GM23248 (cell line): ENCODE data around the gene ASB10. TPM values are rescaled to one million over a fixed set of nuclear protein-coding genes. Genes with fewer than 3 reads are reported as not detected.

Experiments
- DNase-seq: peaks from one replicate; pipeline ENCODE4 v3.0.0-alpha.2; 2015
- H2AFZ ChIP-seq: fragments of 200-600 bp; sonication (generic); 2 replicates; pipeline ENCODE4 v1.6.1; 2016; ENCODE audit warnings: antibody characterized with exemption
- H3F3A ChIP-seq: fragments of 200-600 bp; sonication (generic); 2 replicates; pipeline ENCODE4 v1.6.1; 2016; ENCODE audit warnings: mild to moderate bottlenecking, antibody characterized with exemption, mixed run types; ENCODE audit not compliant: insufficient read depth
- H3K27ac ChIP-seq: fragments of 200-600 bp; sonication (generic); 2 replicates; pipeline ENCODE4 v1.5.1; 2016; ENCODE audit warnings: mild to moderate bottlenecking
- H3K27me3 ChIP-seq: fragments of 200-600 bp; sonication (generic); replicated peaks from 2 replicates; pipeline ENCODE4 v1.6.1; 2016; ENCODE audit warnings: mild to moderate bottlenecking; ENCODE audit not compliant: insufficient read depth
- H3K36me3 ChIP-seq: fragments of 200-600 bp; sonication (generic); 2 replicates; pipeline ENCODE4 v1.6.1; 2016; ENCODE audit warnings: low read depth, mild to moderate bottlenecking
- H3K4me1 ChIP-seq: fragments of 200-600 bp; sonication (generic); 2 replicates; pipeline ENCODE4 v1.6.1; 2016; ENCODE audit warnings: mild to moderate bottlenecking; ENCODE audit not compliant: insufficient read depth
- H3K4me2 ChIP-seq: fragments of 200-600 bp; sonication (generic); one replicate; pipeline ENCODE4 v1.6.1; 2016; ENCODE audit warnings: mild to moderate bottlenecking; ENCODE audit not compliant: unreplicated experiment
- H3K4me3 ChIP-seq: fragments of 200-600 bp; sonication (generic); 2 replicates; pipeline ENCODE4 v1.5.1; 2016; ENCODE audit warnings: mild to moderate bottlenecking
- H3K79me2 ChIP-seq: fragments of 200-600 bp; sonication (generic); 2 replicates; pipeline ENCODE4 v1.6.1; 2016; ENCODE audit warnings: mild to moderate bottlenecking; ENCODE audit not compliant: insufficient read depth
- H3K9ac ChIP-seq: fragments of 200-600 bp; sonication (generic); 2 replicates; pipeline ENCODE4 v1.6.1; 2016; ENCODE audit warnings: mild to moderate bottlenecking
- H3K9me2 ChIP-seq: fragments of 200-600 bp; sonication (generic); 2 replicates; pipeline ENCODE4 v1.6.1; 2016; ENCODE audit warnings: mixed run types, mild to moderate bottlenecking, moderate library complexity; ENCODE audit not compliant: insufficient read depth
- H3K9me3 ChIP-seq: fragments of 200-600 bp; sonication (generic); one replicate; pipeline ENCODE4 v1.6.1; 2017; ENCODE audit warnings: low read depth
- H4K20me1 ChIP-seq: fragments of 200-600 bp; sonication (generic); 2 replicates; pipeline ENCODE4 v1.6.0; 2016; ENCODE audit not compliant: insufficient read depth
- EZH2 ChIP-seq: fragments of 200-600 bp; sonication (generic); IDR thresholded peaks from 2 replicates; pipeline ENCODE4 v1.6.1; 2018; ENCODE audit warnings: antibody characterized with exemption, mild to moderate bottlenecking; ENCODE audit not compliant: insufficient read depth, poor library complexity, severe bottlenecking
- EZH2phosphoT487 ChIP-seq: fragments of 200-600 bp; sonication (generic); IDR thresholded peaks from 2 replicates; pipeline ENCODE4 v1.6.1; 2018; ENCODE audit warnings: antibody characterized with exemption, moderate library complexity, mild to moderate bottlenecking, low read depth; ENCODE audit not compliant: insufficient read depth
- WGBS, 2 experiments: methylation state at CpG; one replicate each; pipeline ENCODE4 v1.1.6; 2015 to 2017; ENCODE audit warnings: low lambda C conversion rate in 2 of 2, low coverage in 1 of 2; ENCODE audit errors: missing lambda C conversion rate in 2 of 2; 5-methylcytosine and 5-hydroxymethylcytosine counted together
- in situ Hi-C: fragments of 300-500 bp; cut with MboI; formaldehyde crosslinking; loops from 2 replicates; pipeline ENCODE4 v1.15.0; 2020
- polyA plus RNA-seq: library from polyadenylated mRNA; unstranded; fragments of >200 nt; fragmentation: Nextera tagmentation; extraction: Ambion mirVana; gene quantifications from 2 replicates; pipeline ENCODE4 v1.2.1, GENCODE V29; 2016
- total RNA-seq: library from RNA; depleted of rRNA; stranded (reverse); fragments of >200 nt; shearing (Covaris generic); gene quantifications from 2 replicates; pipeline ENCODE4 v1.2.3, GENCODE V29; 2014

ASB10 gene
- total and polyA plus RNA-seq, 2 experiments from 2014 or later: not detected

DNA sequence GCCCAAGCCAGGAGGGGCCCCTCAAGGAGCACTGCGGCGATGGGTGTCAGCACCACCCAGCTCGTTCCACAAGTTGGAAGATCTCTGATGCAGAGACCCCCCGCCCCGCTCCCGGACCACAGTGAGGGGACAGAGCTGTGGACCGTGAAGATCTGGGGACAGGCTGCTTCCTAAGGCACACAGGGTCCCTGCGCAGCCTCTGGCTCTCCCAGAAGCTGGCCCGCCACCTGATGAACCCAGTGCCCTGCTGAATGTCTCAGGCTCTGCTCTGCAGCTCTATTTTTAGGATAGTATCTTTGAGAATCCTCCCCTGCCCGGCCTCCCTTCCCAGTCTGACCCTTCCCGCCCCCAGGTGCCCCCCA, 49.3 kb downstream of the ASB10 start:
- H3K27me3 ChIP-seq: no peaks in the 10 kb centered on the region
- no peak overlapping the region for H3K4me2 ChIP-seq
- H3K9ac ChIP-seq: no peak overlapping the region
- no peak overlapping the region for H2AFZ ChIP-seq
- no peaks in the 10 kb centered on the region for H4K20me1 ChIP-seq
- in situ Hi-C loops: no loop called here
- TF ChIP-seq EZH2phosphoT487 (no peak), EZH2 (no peak)
- no peaks in the 10 kb centered on the region for H3F3A ChIP-seq
- no peak overlapping the region for H3K4me3 ChIP-seq
- WGBS, 2 experiments: 96 to 98% methylated on average over 8 to 11 of the region's 11 CpGs
- no peaks in the 10 kb centered on the region for H3K9me2 ChIP-seq
- H3K9me3 ChIP-seq: no peaks in the 10 kb centered on the region
- H3K4me1 ChIP-seq: no peaks in the 10 kb centered on the region
- no peaks in the 10 kb centered on the region for H3K79me2 ChIP-seq
- H3K36me3 ChIP-seq: peaks cover 7% of the 10 kb centered on the region; the same call in 1 of the 2 replicates
- DNase-seq: no peak
- no peak overlapping the region for H3K27ac ChIP-seq

DNA sequence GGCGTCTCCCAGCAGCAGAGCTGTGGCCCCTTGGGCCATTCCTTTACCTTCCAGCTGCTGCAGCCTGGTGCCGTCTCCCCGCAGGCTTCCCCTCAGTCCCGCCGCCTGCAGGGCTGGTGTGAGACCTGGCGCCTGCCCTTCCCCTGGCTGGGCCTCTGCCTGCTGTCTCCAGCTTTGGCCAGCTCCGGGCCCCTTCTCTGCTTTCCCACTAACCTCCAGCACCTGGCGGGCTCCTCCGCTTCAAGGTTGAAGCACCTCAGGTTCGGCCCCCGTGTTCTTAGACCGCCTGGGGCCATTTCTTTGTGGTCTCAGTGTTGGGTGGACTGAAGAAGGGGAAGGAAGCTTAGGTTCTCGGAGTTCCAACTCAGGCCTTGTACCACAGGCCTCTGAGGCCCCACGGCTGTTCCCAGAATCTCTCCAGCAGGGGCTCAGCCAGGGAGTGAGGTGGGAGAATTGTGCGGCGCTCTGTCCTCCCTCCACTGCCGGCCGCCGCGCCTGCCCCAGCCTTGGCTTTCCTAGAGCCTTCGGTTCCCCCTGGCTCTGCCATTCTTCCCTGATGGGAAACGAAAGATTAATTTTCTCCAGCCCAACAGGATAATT, 49.9 kb downstream of the ASB10 start:
- H3F3A ChIP-seq: no peaks in the 10 kb centered on the region
- no peak overlapping the region for H3K27ac ChIP-seq
- no peaks in the 10 kb centered on the region for H3K79me2 ChIP-seq
- no peaks in the 10 kb centered on the region for H4K20me1 ChIP-seq
- no peak overlapping the region for H2AFZ ChIP-seq
- H3K9ac ChIP-seq: no peak overlapping the region
- TF ChIP-seq EZH2phosphoT487: no peak
- TF ChIP-seq EZH2: no peak
- no peaks in the 10 kb centered on the region for H3K4me1 ChIP-seq
- H3K9me3 ChIP-seq: no peaks in the 10 kb centered on the region
- no peak overlapping the region for H3K4me3 ChIP-seq
- H3K27me3 ChIP-seq: no peaks in the 10 kb centered on the region
- H3K9me2 ChIP-seq: no peaks in the 10 kb centered on the region
- WGBS, 2 experiments: 92 to 93% methylated on average over 22 of the region's 22 CpGs
- in situ Hi-C loops: no loop called here
- no peak for DNase-seq
- H3K4me2 ChIP-seq: no peak overlapping the region
- peaks cover 7% of the 10 kb centered on the region; the same call in 1 of the 2 replicates for H3K36me3 ChIP-seq

DNA sequence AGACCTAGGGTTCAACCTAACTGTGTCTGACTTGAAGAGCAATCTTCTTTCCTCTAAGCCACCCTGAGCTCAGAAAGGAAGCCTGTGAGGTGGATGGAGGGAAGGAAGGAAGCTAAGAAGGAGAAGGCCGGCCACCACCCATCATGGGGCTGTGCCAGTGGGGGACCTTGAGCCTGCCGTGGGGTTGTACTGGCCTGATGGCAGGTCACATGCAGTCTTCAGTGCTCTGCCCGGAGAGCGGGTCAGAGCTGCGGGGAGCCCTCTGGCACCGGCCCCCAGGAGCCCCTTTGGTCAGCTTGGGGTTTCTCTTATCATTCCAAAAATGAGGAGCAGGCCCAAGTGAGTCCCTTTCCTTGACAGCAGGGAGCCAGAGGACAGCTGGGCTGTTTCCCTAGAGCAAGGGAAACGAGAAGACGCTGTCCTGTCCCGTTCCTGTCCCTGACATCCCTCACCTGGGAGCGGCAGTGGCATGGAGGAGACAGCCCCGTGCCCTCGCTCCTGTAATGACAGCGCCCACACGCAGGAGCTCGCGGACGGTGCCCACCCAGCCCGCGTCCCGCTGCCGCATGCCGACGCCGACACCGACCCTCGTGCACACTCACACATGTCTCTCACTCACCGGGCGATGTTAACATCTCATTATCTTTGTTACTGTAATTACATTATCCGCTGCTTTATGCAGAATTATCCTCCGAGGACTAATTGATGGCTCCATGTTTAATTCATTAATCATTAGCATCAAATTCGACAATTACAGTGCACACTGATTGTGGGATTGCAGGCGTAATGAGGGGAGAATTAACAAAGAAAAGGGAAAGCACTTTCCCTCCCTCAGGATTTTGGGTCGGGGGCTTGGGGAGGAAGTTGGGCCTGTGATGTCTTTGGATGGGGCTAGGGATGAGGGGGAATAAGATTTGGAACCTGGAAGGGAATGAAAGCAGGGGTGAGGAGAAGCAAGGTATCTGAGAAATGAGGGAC, 50.9 kb downstream of the ASB10 start:
- H4K20me1 ChIP-seq: no peaks in the 10 kb centered on the region
- H3K9me2 ChIP-seq: no peaks in the 10 kb centered on the region
- TF ChIP-seq EZH2phosphoT487 (no peak), EZH2 (no peak)
- H3K4me2 ChIP-seq: no peak overlapping the region
- no peaks in the 10 kb centered on the region for H3F3A ChIP-seq
- H3K27me3 ChIP-seq: no peaks in the 10 kb centered on the region
- no peak for DNase-seq
- H3K27ac ChIP-seq: no peak overlapping the region
- no peak overlapping the region for H3K4me3 ChIP-seq
- no peaks in the 10 kb centered on the region for H3K9me3 ChIP-seq
- H3K36me3 ChIP-seq: peaks cover 10% of the 10 kb centered on the region; the same call in 1 of the 2 replicates
- 92 to 97% methylated on average over 32 to 33 of the region's 33 CpGs for WGBS, 2 experiments
- in situ Hi-C loops: no loop called here
- H3K4me1 ChIP-seq: no peaks in the 10 kb centered on the region
- H3K79me2 ChIP-seq: no peaks in the 10 kb centered on the region
- H2AFZ ChIP-seq: no peak overlapping the region
- no peak overlapping the region for H3K9ac ChIP-seq

DNA sequence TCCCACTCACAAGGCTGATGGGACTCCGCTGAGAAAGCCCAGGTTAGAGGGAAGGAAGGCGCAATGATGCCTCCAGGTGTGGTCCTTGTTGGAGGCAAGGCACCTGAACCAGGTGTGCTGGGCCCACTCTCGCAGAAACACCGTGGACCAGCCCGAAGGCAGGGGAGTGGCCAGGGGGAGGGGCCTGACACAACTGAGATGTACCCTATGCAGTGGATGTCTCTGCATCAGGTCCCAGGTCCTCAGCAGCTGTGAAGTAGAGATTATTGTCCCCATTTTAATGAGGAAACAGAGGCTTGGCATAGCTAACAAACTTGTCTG, 51.6 kb downstream of the ASB10 start:
- H3K36me3 ChIP-seq: peaks cover 14% of the 10 kb centered on the region; the same call in 1 of the 2 replicates
- no peak for DNase-seq
- H3K79me2 ChIP-seq: no peaks in the 10 kb centered on the region
- H3F3A ChIP-seq: no peaks in the 10 kb centered on the region
- no peaks in the 10 kb centered on the region for H3K27me3 ChIP-seq
- in situ Hi-C loops: no loop called here
- H3K9me2 ChIP-seq: no peaks in the 10 kb centered on the region
- H4K20me1 ChIP-seq: no peaks in the 10 kb centered on the region
- no peaks in the 10 kb centered on the region for H3K9me3 ChIP-seq
- no peak for TF ChIP-seq EZH2phosphoT487
- TF ChIP-seq EZH2: no peak
- H3K27ac ChIP-seq: no peak overlapping the region
- no peak overlapping the region for H3K4me2 ChIP-seq
- no peaks in the 10 kb centered on the region for H3K4me1 ChIP-seq
- no peak overlapping the region for H3K9ac ChIP-seq
- no peak overlapping the region for H2AFZ ChIP-seq
- H3K4me3 ChIP-seq: no peak overlapping the region
- 96% methylated on average over 5 of the region's 5 CpGs for WGBS, 2 experiments
